Stimulated activated CD4-positive, alpha-beta T cell treated with anti-CD3 and anti-CD28 coated beads, Interleukin-1b, Interleukin-23, amount 100 ng/mL, for 24 hours (primary cell): ENCODE results near the gene C1orf174.

Experiments used
- DNase-seq, 4 experiments: peaks; one replicate each; pipeline ENCODE4 v3.0.0-alpha.2; 2020; ENCODE audit warnings: low read depth in 4 of 4, low spot score in 1 of 4

The C1orf174 gene

GRCh38 chr1:3896396-3897000 lies 3.6 kb downstream of the C1orf174 start:
- no peak for DNase-seq

GRCh38 chr1:3895951-3896325 lies 4.1 kb downstream of the C1orf174 start:
- DNase-seq: no peak

- DNase-seq: no peak
Observed at GRCh38 chr1:3895279-3895950, 4.7 kb downstream of the C1orf174 start.

- no peak for DNase-seq
Observed at GRCh38 chr1:3894626-3895278, 5.3 kb downstream of the C1orf174 start.

- no peak for DNase-seq
Observed at GRCh38 chr1:3893190-3893589, 6.9 kb downstream of the C1orf174 start.

- DNase-seq: no peak
Observed at GRCh38 chr1:3892748-3893147, 7.3 kb downstream of the C1orf174 start.

GRCh38 chr1:3891329-3891865 lies 8.7 kb downstream of the C1orf174 start:
- no peak for DNase-seq

- DNase-seq: no peak
Observed at GRCh38 chr1:3890389-3891328, 9.4 kb downstream of the C1orf174 start.

- DNase-seq: no peak
Observed at GRCh38 chr1:3889936-3890335, 10.1 kb downstream of the C1orf174 start.

GRCh38 chr1:3888301-3888700 lies 11.8 kb downstream of the C1orf174 start:
- no peak for DNase-seq

GRCh38 chr1:3886691-3887090 lies 13.4 kb downstream of the C1orf174 start:
- DNase-seq: no peak

- no peak for DNase-seq
Observed at GRCh38 chr1:3886106-3886670, 13.9 kb downstream of the C1orf174 start.

GRCh38 chr1:3885611-3886010 lies 14.5 kb downstream of the C1orf174 start:
- no peak for DNase-seq

- DNase-seq: no peak
Observed at GRCh38 chr1:3884966-3885365, 15.1 kb downstream of the C1orf174 start.

- no peak for DNase-seq
Observed at GRCh38 chr1:3883194-3883925, 16.7 kb downstream of the C1orf174 start.

GRCh38 chr1:3881193-3881480 lies 18.9 kb downstream of the C1orf174 start:
- DNase-seq: no peak

GRCh38 chr1:3880429-3881192 lies 19.5 kb downstream of the C1orf174 start:
- DNase-seq: no peak

- no peak for DNase-seq
Observed at GRCh38 chr1:3879787-3880428, 20.2 kb downstream of the C1orf174 start.

GRCh38 chr1:3879099-3879498 lies 21.0 kb downstream of the C1orf174 start:
- no peak for DNase-seq
